ENCODE measurements around the gene CEBPZOS. TPM values are rescaled to one million over a fixed set of nuclear protein-coding genes. Genes with fewer than 3 reads are reported as not detected.
"Not testable (repeated sequence)": the region's sequence is repeated elsewhere in the genome, so short reads cannot be mapped to it uniquely, and the experiment has no call there.

CEBPZOS gene
- total and polyA plus RNA-seq, 4 experiments from 2014 or later = 39.6 to 44.8 (median 41.2) TPM

- Mint-ChIP-seq H3K4me3 (no peak overlapping the region), H3K27me3 (no peaks in the 10 kb centered on the region), H3K9me3 (no peaks in the 10 kb centered on the region), H3K36me3 (peaks cover 37 to 69% of the 10 kb centered on the region in 2 donors), H3K27ac (no peak overlapping the region), H3K4me1 (peaks cover 11 to 24% (median 19%) of the 10 kb centered on the region in 4 donors)
- POLR2A ChIA-PET (ENCODE audit: partially characterized antibody) = no interaction called here
- intact Hi-C loops (cut with micrococcal nuclease) = no loop called here
- no peak overlapping the region for H3K4me3 ChIP-seq (ENCODE audit: low read length in 2 of 2)
- H3K9me3 ChIP-seq (ENCODE audit: control insufficient read depth in 1 of 2, low read length in 2 of 2) = no peaks in the 10 kb centered on the region
- H3K27me3 ChIP-seq (ENCODE audit: insufficient read depth, low read length) = no peaks in the 10 kb centered on the region
- CTCF ChIA-PET (ENCODE audit: partially characterized antibody) = interaction anchor here (1.4 to 1.5 kb wide), 2 partner anchors 9 to 13 kb away, joined by 3 read pairs; partner anchors contain the start of genes CEBPZ and NDUFAF7
- H3K27ac ChIP-seq (ENCODE audit: low read depth, low read length) = no peak overlapping the region
- H3K4me1 ChIP-seq (ENCODE audit: insufficient read depth, low read length) = peaks cover 6% of the 10 kb centered on the region
- peaks cover 49% of the 10 kb centered on the region for H3K36me3 ChIP-seq (ENCODE audit: insufficient read depth, low read length)
- no peak for DNase-seq
Measured at GRCh38 chr2:37219046-37219445, 22.8 kb downstream of the CEBPZOS start.

GRCh38 chr2:37223131-37223530 is 26.8 kb downstream of the CEBPZOS start:
- Mint-ChIP-seq H3K4me1 (peaks cover 35 to 59% (median 45%) of the 10 kb centered on the region in 4 donors), H3K27me3 (no peaks in the 10 kb centered on the region), H3K27ac (peak overlapping the region in 2 of 7 donors; percentile 47 to 57), H3K4me3 (peak overlapping the region in 1 of 8 donors; percentile 9), H3K9me3 (no peaks in the 10 kb centered on the region), H3K36me3 (peaks cover 39 to 74% of the 10 kb centered on the region in 2 donors)
- POLR2A ChIA-PET (ENCODE audit: partially characterized antibody) = interaction anchor here (1.1 to 1.3 kb wide), 2 partner anchors 9 to 10 kb away, joined by 3 to 5 read pairs; partner anchors contain the start of genes CEBPZ and NDUFAF7
- no peak for DNase-seq
- Histone ChIP-seq H3K36me3 (ENCODE audit: insufficient read depth, low read length) (peaks cover 48% of the 10 kb centered on the region), H3K27me3 (ENCODE audit: insufficient read depth, low read length) (no peaks in the 10 kb centered on the region), H3K9me3 (ENCODE audit: control insufficient read depth in 1 of 2, low read length in 2 of 2) (no peaks in the 10 kb centered on the region), H3K4me3 (ENCODE audit: low read length in 2 of 2) (no peak overlapping the region), H3K27ac (ENCODE audit: low read depth, low read length) (no peak overlapping the region), H3K4me1 (ENCODE audit: insufficient read depth, low read length) (peaks cover 31% of the 10 kb centered on the region)
- CTCF ChIA-PET (ENCODE audit: partially characterized antibody) = no interaction called here
- intact Hi-C loops (cut with micrococcal nuclease) = no loop called here

GRCh38 chr2:37224063-37224462 is 27.8 kb downstream of the CEBPZOS start:
- Histone ChIP-seq H3K9me3 (ENCODE audit: control insufficient read depth in 1 of 2, low read length in 2 of 2) (no peaks in the 10 kb centered on the region), H3K4me1 (ENCODE audit: insufficient read depth, low read length) (peaks cover 35% of the 10 kb centered on the region), H3K27me3 (ENCODE audit: insufficient read depth, low read length) (no peaks in the 10 kb centered on the region), H3K4me3 (ENCODE audit: low read length in 2 of 2) (no peak overlapping the region), H3K36me3 (ENCODE audit: insufficient read depth, low read length) (peaks cover 43% of the 10 kb centered on the region), H3K27ac (ENCODE audit: low read depth, low read length) (no peak overlapping the region)
- DNase-seq = no peak
- intact Hi-C loops (cut with micrococcal nuclease) = no loop called here
- H3K9me3 Mint-ChIP-seq = no peaks in the 10 kb centered on the region
- H3K27me3 Mint-ChIP-seq = no peaks in the 10 kb centered on the region
- H3K4me3 Mint-ChIP-seq = no peak overlapping the region
- peak overlapping the region in 1 of 7 donors; percentile 59 for H3K27ac Mint-ChIP-seq
- ChIA-PET POLR2A (ENCODE audit: partially characterized antibody) (interaction anchor here (1.3 kb wide), 1 partner anchor 9 kb away, joined by 5 read pairs; no protein-coding TSS in a partner anchor), CTCF (ENCODE audit: partially characterized antibody) (no interaction called here)
- peaks cover 36 to 73% of the 10 kb centered on the region in 2 donors for H3K36me3 Mint-ChIP-seq
- peaks cover 36 to 59% (median 48%) of the 10 kb centered on the region in 4 donors for H3K4me1 Mint-ChIP-seq

GRCh38 chr2:37225129-37225528 is 28.8 kb downstream of the CEBPZOS start:
- peaks cover 36 to 66% of the 10 kb centered on the region in 2 donors for H3K36me3 Mint-ChIP-seq
- not testable (repeated sequence) for H3K27me3 Mint-ChIP-seq

GRCh38 chr2:37226863-37227262 is 30.6 kb downstream of the CEBPZOS start:
- H3K27ac Mint-ChIP-seq = peak overlapping the region in 1 of 7 donors; percentile 80
- H3K9me3 Mint-ChIP-seq = no peaks in the 10 kb centered on the region
- POLR2A ChIA-PET (ENCODE audit: partially characterized antibody) = no interaction called here
- peak overlapping the region in 5 of 8 donors; percentile 5 to 54 (median 41) for H3K4me3 Mint-ChIP-seq
- Histone ChIP-seq H3K27me3 (ENCODE audit: insufficient read depth, low read length) (no peaks in the 10 kb centered on the region), H3K4me1 (ENCODE audit: insufficient read depth, low read length) (peaks cover 54% of the 10 kb centered on the region), H3K4me3 (ENCODE audit: low read length in 2 of 2) (no peak overlapping the region), H3K27ac (ENCODE audit: low read depth, low read length) (no peak overlapping the region), H3K9me3 (ENCODE audit: control insufficient read depth in 1 of 2, low read length in 2 of 2) (no peaks in the 10 kb centered on the region), H3K36me3 (ENCODE audit: insufficient read depth, low read length) (peaks cover 28% of the 10 kb centered on the region)
- H3K27me3 Mint-ChIP-seq = no peaks in the 10 kb centered on the region
- DNase-seq = no peak
- CTCF ChIA-PET (ENCODE audit: partially characterized antibody) = no interaction called here
- peaks cover 36 to 64% (median 47%) of the 10 kb centered on the region in 4 donors for H3K4me1 Mint-ChIP-seq
- intact Hi-C loops (cut with micrococcal nuclease) = no loop called here
- H3K36me3 Mint-ChIP-seq = peaks cover 30 to 49% of the 10 kb centered on the region in 2 donors

More at GRCh38 chr2:37225129-37225528, 28.8 kb downstream of the CEBPZOS start:
- peaks cover 39 to 64% (median 50%) of the 10 kb centered on the region in 4 donors for H3K4me1 Mint-ChIP-seq
- H3K27ac ChIP-seq (ENCODE audit: low read depth, low read length); intact Hi-C loops (cut with micrococcal nuclease); CTCF ChIA-PET (ENCODE audit: partially characterized antibody); POLR2A ChIA-PET (ENCODE audit: partially characterized antibody); DNase-seq; H3K9me3 Mint-ChIP-seq; H3K4me3 ChIP-seq (ENCODE audit: low read length in 2 of 2); H3K27me3 ChIP-seq (ENCODE audit: insufficient read depth, low read length); H3K9me3 ChIP-seq (ENCODE audit: control insufficient read depth in 1 of 2, low read length in 2 of 2): not testable (repeated sequence)
- H3K4me1 ChIP-seq (ENCODE audit: insufficient read depth, low read length) = peaks cover 45% of the 10 kb centered on the region
- peak overlapping the region in 2 of 7 donors; percentile 24 to 84 for H3K27ac Mint-ChIP-seq
- H3K4me3 Mint-ChIP-seq = peak overlapping the region in 2 of 8 donors; percentile 43 to 45
- peaks cover 35% of the 10 kb centered on the region for H3K36me3 ChIP-seq (ENCODE audit: insufficient read depth, low read length)

- Mint-ChIP-seq H3K9me3 (no peaks in the 10 kb centered on the region), H3K4me3 (peak overlapping the region in 1 of 8 donors; percentile 54), H3K36me3 (peaks cover 16 to 36% of the 10 kb centered on the region in 2 donors), H3K4me1 (peaks cover 23 to 49% (median 36%) of the 10 kb centered on the region in 4 donors), H3K27me3 (no peaks in the 10 kb centered on the region), H3K27ac (peak overlapping the region in 1 of 7 donors; percentile 3)
- ChIA-PET CTCF (ENCODE audit: partially characterized antibody) (interaction anchor here (1.5 kb wide), 1 partner anchor 10 kb away, joined by 3 read pairs; no protein-coding TSS in a partner anchor), POLR2A (ENCODE audit: partially characterized antibody) (no interaction called here)
- H3K27me3 ChIP-seq (ENCODE audit: insufficient read depth, low read length) = no peaks in the 10 kb centered on the region
- intact Hi-C loops (cut with micrococcal nuclease) = no loop called here
- peaks cover 19% of the 10 kb centered on the region for H3K36me3 ChIP-seq (ENCODE audit: insufficient read depth, low read length)
- DNase-seq = no peak
- H3K4me1 ChIP-seq (ENCODE audit: insufficient read depth, low read length) = peaks cover 63% of the 10 kb centered on the region
- no peak overlapping the region for H3K4me3 ChIP-seq (ENCODE audit: low read length in 2 of 2)
- H3K27ac ChIP-seq (ENCODE audit: low read depth, low read length) = no peak overlapping the region
- H3K9me3 ChIP-seq (ENCODE audit: control insufficient read depth in 1 of 2, low read length in 2 of 2) = no peaks in the 10 kb centered on the region
Measured at GRCh38 chr2:37228788-37229187, 32.5 kb downstream of the CEBPZOS start.

- ChIA-PET POLR2A (ENCODE audit: partially characterized antibody) (interaction anchor here (2.5 kb wide), 1 partner anchor 34 kb away, joined by 22 read pairs; the partner anchor contains the start of gene CEBPZOS), CTCF (ENCODE audit: partially characterized antibody) (interaction anchor here (1.4 kb wide), 1 partner anchor 13 kb away, joined by 5 read pairs; no protein-coding TSS in a partner anchor)
- peaks cover 22 to 48% (median 35%) of the 10 kb centered on the region in 4 donors for H3K4me1 Mint-ChIP-seq
- no peak overlapping the region for H3K27ac Mint-ChIP-seq
- Histone ChIP-seq H3K27ac (ENCODE audit: low read depth, low read length) (peak overlapping the region; percentile 86), H3K4me1 (ENCODE audit: insufficient read depth, low read length) (peaks cover 50% of the 10 kb centered on the region), H3K9me3 (ENCODE audit: control insufficient read depth in 1 of 2, low read length in 2 of 2) (no peaks in the 10 kb centered on the region), H3K36me3 (ENCODE audit: insufficient read depth, low read length) (peaks cover 17% of the 10 kb centered on the region), H3K27me3 (ENCODE audit: insufficient read depth, low read length) (no peaks in the 10 kb centered on the region), H3K4me3 (ENCODE audit: low read length in 2 of 2) (peak overlapping the region; percentile 94 to 98)
- H3K36me3 Mint-ChIP-seq = peaks cover 21 to 39% of the 10 kb centered on the region in 2 donors
- intact Hi-C loops (cut with micrococcal nuclease) = loop anchor here (2.0 kb wide), 1 partner anchor 34 kb away; the partner anchor contains the start of gene CEBPZOS
- no peaks in the 10 kb centered on the region for H3K27me3 Mint-ChIP-seq
- no peak overlapping the region for H3K4me3 Mint-ChIP-seq
- no peak for DNase-seq
- no peaks in the 10 kb centered on the region for H3K9me3 Mint-ChIP-seq
Measured at GRCh38 chr2:37230581-37230980, 34.3 kb downstream of the CEBPZOS start.

Measured in CD4-positive, alpha-beta memory T cell (primary cell).